ENCODE results near the gene RPS10. TPM values are rescaled to one million over a fixed set of nuclear protein-coding genes. Genes with fewer than 3 reads are reported as not detected.

The RPS10 gene
- total and polyA plus RNA-seq, 2 of the 8 experiments (the other 6 are each of a cell fraction or from before 2014, with no cell fraction given): 2,408 to 11,142 TPM

DNA sequence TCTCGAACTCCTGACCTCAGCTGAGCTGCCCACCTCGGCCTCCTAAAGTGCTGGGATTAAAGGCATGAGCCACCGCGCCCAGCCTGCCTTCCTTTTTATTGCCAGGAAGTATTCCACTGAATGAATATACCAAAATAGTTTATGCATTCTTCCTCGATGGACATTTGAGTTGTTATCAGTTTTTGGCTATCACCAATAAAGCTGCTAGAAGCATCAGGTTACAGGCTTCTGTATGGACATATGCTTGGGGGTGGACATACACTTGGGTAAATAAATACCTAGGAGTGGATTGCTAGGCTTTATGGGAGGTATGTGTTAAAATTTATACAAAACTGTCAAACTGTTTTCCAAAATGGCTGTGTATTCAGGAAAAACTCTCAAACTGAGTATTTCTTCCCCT lies 10.0 kb upstream of the RPS10 start:
- POLR2A ChIA-PET (ENCODE audit: partially characterized antibody): interaction anchor here (1.1 to 1.4 kb wide), 4 partner anchors 10 to 20 kb away, joined by 4 to 9 read pairs (median 6); partner anchors contain the start of gene RPS10
- Histone ChIP-seq H3K4me1 (replicated peaks in 1 of 4; ENCODE audit: control insufficient read depth in 3 of 4, insufficient read depth in 4 of 4, low read length in 3 of 4) (no peaks in the 10 kb centered on the region), H3K4ac (replicated peaks; ENCODE audit: insufficient read length, low read depth, low read length) (no peak overlapping the region), H4K5ac (ENCODE audit: insufficient read length, low read depth, low read length) (no peak overlapping the region), H3K23ac (ENCODE audit: insufficient read length) (no peak overlapping the region), H3K79me2 (ENCODE audit: control insufficient read depth in 1 of 2, insufficient read depth in 2 of 2, low read length in 2 of 2) (no peaks in the 10 kb centered on the region), H4K91ac (replicated peaks; ENCODE audit: insufficient read length, low read length) (no peak overlapping the region), H3K27me3 (replicated peaks in 1 of 4; ENCODE audit: control insufficient read depth in 3 of 4, extremely low read depth in 1 of 4, insufficient read depth in 3 of 4, low read length in 3 of 4) (no peaks in the 10 kb centered on the region; a peak in 1 of 7 replicates), H3K56ac (replicated peaks; ENCODE audit: insufficient read length, low read depth, low read length) (no peak overlapping the region), H2BK120ac (replicated peaks; ENCODE audit: low read depth, low read length) (no peak overlapping the region), H3K79me1 (ENCODE audit: low read depth, low read length) (no peaks in the 10 kb centered on the region), H2BK12ac (ENCODE audit: low read depth, low read length) (no peak overlapping the region), H3K27ac (ENCODE audit: low read depth, low read length) (no peak overlapping the region), H2BK20ac (ENCODE audit: low read length) (no peak overlapping the region), H3K4me3 (ENCODE audit: extremely low read depth in 1 of 4, insufficient read depth in 2 of 4, low read depth in 3 of 4, low read length in 4 of 4) (no peak overlapping the region), H3K9ac (replicated peaks in 1 of 4; ENCODE audit: extremely low read depth in 1 of 4, low read depth in 3 of 4, low read length in 3 of 4) (no peak overlapping the region), H3K36me3 (ENCODE audit: control insufficient read depth in 2 of 4, insufficient read depth in 4 of 4, low read length in 3 of 4) (no peaks in the 10 kb centered on the region; a peak in 1 of 8 replicates), H2AFZ (ENCODE audit: low read length) (no peak overlapping the region), H4K20me1 (replicated peaks in 1 of 2; ENCODE audit: control insufficient read depth in 1 of 2, insufficient read depth in 2 of 2, low read length in 2 of 2) (no peaks in the 10 kb centered on the region), H3K18ac (ENCODE audit: extremely low read depth, low read length) (no peak overlapping the region), H2BK5ac (ENCODE audit: low read depth, low read length) (no peak overlapping the region), H3K9me3 (ENCODE audit: insufficient read depth in 2 of 2, low read depth in 1 of 2, low read length in 1 of 2) (peaks cover 12 to 16% of the 10 kb centered on the region in 2 experiments), H3K23me2 (ENCODE audit: low read depth, low read length) (no peaks in the 10 kb centered on the region), H4K8ac (ENCODE audit: extremely low read depth, insufficient read depth, low read length) (no peak overlapping the region), H2BK15ac (ENCODE audit: low read length) (no peak overlapping the region), H2AK5ac (ENCODE audit: low read depth, low read length) (no peak overlapping the region), H3K14ac (ENCODE audit: insufficient read length) (no peak overlapping the region), H3K4me2 (ENCODE audit: insufficient read depth in 1 of 2, low read depth in 2 of 2, low read length in 2 of 2) (no peak overlapping the region)
- WGBS, 2 experiments (ENCODE audit: extremely low coverage in 1 of 2, insufficient coverage in 1 of 2, insufficient read length in 1 of 2, insufficient replicate concordance in 2 of 2, low coverage in 1 of 2, low lambda C conversion rate in 2 of 2, missing lambda C conversion rate in 1 of 2): 94% methylated on average over 5 of the region's 5 CpGs; no CpG with 5 or more reads in 1 of the 2 experiments
- DNase-seq (ENCODE audit: low read depth in 1 of 2, low spot score in 2 of 2): no peak
- no peak for TF ChIP-seq POLR2A (IDR thresholded peaks at IDR 0.05; ENCODE audit: control extremely low read depth in 1 of 2, low read depth in 2 of 2, low read length in 2 of 2)
- TF ChIP-seq MAFK (IDR thresholded peaks at IDR 0.05; ENCODE audit: low read depth, low read length): no peak
- TF ChIP-seq, protein P1, sequence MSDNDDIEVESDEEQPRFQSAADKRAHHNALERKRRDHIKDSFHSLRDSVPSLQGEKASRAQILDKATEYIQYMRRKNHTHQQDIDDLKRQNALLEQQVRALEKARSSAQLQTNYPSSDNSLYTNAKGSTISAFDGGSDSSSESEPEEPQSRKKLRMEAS (IDR thresholded peaks at IDR 0.05): no peak
- no peak for TF ChIP-seq RFX5 (IDR thresholded peaks at IDR 0.05; ENCODE audit: borderline replicate concordance, low read depth, low read length)
- TF ChIP-seq CBX8 (IDR thresholded peaks at IDR 0.05; ENCODE audit: borderline replicate concordance, low read depth, low read length): no peak
- TF ChIP-seq EGR1 (IDR thresholded peaks at IDR 0.05; ENCODE audit: borderline replicate concordance, low read depth, low read length): no peak
- no peak for TF ChIP-seq CBX5 (IDR thresholded peaks at IDR 0.05; ENCODE audit: low read depth, low read length)
- TF ChIP-seq KDM4A (IDR thresholded peaks at IDR 0.05; ENCODE audit: low read depth, low read length, severe bottlenecking): no peak
- no peak for TF ChIP-seq RBBP5 (IDR thresholded peaks at IDR 0.05; ENCODE audit: borderline replicate concordance, low read depth, low read length)
- no peak for TF ChIP-seq SAP30 (IDR thresholded peaks at IDR 0.05; ENCODE audit: insufficient read depth, insufficient replicate concordance, low read length)
- no peak for TF ChIP-seq BCL11A (IDR thresholded peaks at IDR 0.05; ENCODE audit: low read depth in 2 of 2, low read length in 2 of 2)
- no peak for TF ChIP-seq GTF2F1 (IDR thresholded peaks at IDR 0.05; ENCODE audit: borderline replicate concordance, low read depth, low read length)
- CTCF ChIA-PET (ENCODE audit: partially characterized antibody): interaction anchor here (1.4 to 4.6 kb wide), 2 partner anchors 9 to 23 kb away, joined by 5 to 15 read pairs; no protein-coding TSS in a partner anchor
- FAIRE-seq: no peak
